Endothelial cell of hepatic sinusoid (primary cell): ENCODE measurements around the gene ING5.

Source experiments
- in situ Hi-C: cut with HindIII; loops from 2 replicates; pipeline ENCODE4 v1.10.0; 2017; ENCODE audit warnings: low sequenced_read_pairs

ING5 gene

GRCh38 chr2:241775223-241776177, 73.7 kb downstream of the ING5 start:
- in situ Hi-C loops = no loop called here

- in situ Hi-C loops = no loop called here
These were observed 74.7 kb downstream of the ING5 start, which contains the start of gene GAL3ST2 for GRCh38 chr2:241776336-241777169. Gene GAL3ST2 (plus strand): TSS chr2:241776822. CDS start chr2:241776956, 134 bp downstream.

GRCh38 chr2:241777170-241777685, 75.4 kb downstream of the ING5 start:
- in situ Hi-C loops = no loop called here

GRCh38 chr2:241777686-241778627, 76.1 kb downstream of the ING5 start:
- in situ Hi-C loops = no loop called here
